ENCODE results near the gene NKAPD1.

The NKAPD1 gene

GRCh38 chr11:112123129-112123528 is 49.0 kb downstream of the NKAPD1 start:
- H3K4me1 ChIP-seq (ENCODE audit: control insufficient read depth, low read depth, low read length): no peaks in the 10 kb centered on the region

GRCh38 chr11:112127056-112127455 is 53.0 kb downstream of the NKAPD1 start:
- Histone ChIP-seq H3K9me3 (ENCODE audit: control insufficient read depth, low read depth, low read length) (no peaks in the 10 kb centered on the region), H3K27ac (ENCODE audit: low read length) (no peak overlapping the region), H3K36me3 (ENCODE audit: control insufficient read depth, low read depth, low read length) (no peaks in the 10 kb centered on the region), H3K9ac (ENCODE audit: low read length) (no peak overlapping the region), H3K4me1 (ENCODE audit: control insufficient read depth, low read depth, low read length) (no peaks in the 10 kb centered on the region), H3K4me3 (ENCODE audit: low read length) (no peak overlapping the region), H3K27me3 (ENCODE audit: control insufficient read depth, insufficient read depth, low read length) (no peaks in the 10 kb centered on the region)

More at GRCh38 chr11:112123129-112123528, 49.0 kb downstream of the NKAPD1 start:
- H3K9ac ChIP-seq (ENCODE audit: low read length): no peak overlapping the region
- no peaks in the 10 kb centered on the region for H3K27me3 ChIP-seq (ENCODE audit: control insufficient read depth, insufficient read depth, low read length)
- H3K4me3 ChIP-seq (ENCODE audit: low read length): no peak overlapping the region
- no peaks in the 10 kb centered on the region for H3K36me3 ChIP-seq (ENCODE audit: control insufficient read depth, low read depth, low read length)
- H3K27ac ChIP-seq (ENCODE audit: low read length): no peak overlapping the region
- no peaks in the 10 kb centered on the region for H3K9me3 ChIP-seq (ENCODE audit: control insufficient read depth, low read depth, low read length)

- Histone ChIP-seq H3K4me1 (ENCODE audit: control insufficient read depth, low read depth, low read length) (no peaks in the 10 kb centered on the region), H3K27me3 (ENCODE audit: control insufficient read depth, insufficient read depth, low read length) (no peaks in the 10 kb centered on the region), H3K36me3 (ENCODE audit: control insufficient read depth, low read depth, low read length) (no peaks in the 10 kb centered on the region)
Observed at GRCh38 chr11:112128483-112129121, 54.5 kb downstream of the NKAPD1 start.

GRCh38 chr11:112129656-112130055 is 55.6 kb downstream of the NKAPD1 start:
- Histone ChIP-seq H3K4me3 (ENCODE audit: low read length) (no peak overlapping the region), H3K27me3 (ENCODE audit: control insufficient read depth, insufficient read depth, low read length) (no peaks in the 10 kb centered on the region), H3K27ac (ENCODE audit: low read length) (no peak overlapping the region), H3K36me3 (ENCODE audit: control insufficient read depth, low read depth, low read length) (no peaks in the 10 kb centered on the region), H3K4me1 (ENCODE audit: control insufficient read depth, low read depth, low read length) (no peaks in the 10 kb centered on the region), H3K9ac (ENCODE audit: low read length) (no peak overlapping the region), H3K9me3 (ENCODE audit: control insufficient read depth, low read depth, low read length) (no peaks in the 10 kb centered on the region)

More at GRCh38 chr11:112128483-112129121, 54.5 kb downstream of the NKAPD1 start:
- Histone ChIP-seq H3K9ac (ENCODE audit: low read length) (no peak overlapping the region), H3K9me3 (ENCODE audit: control insufficient read depth, low read depth, low read length) (no peaks in the 10 kb centered on the region), H3K27ac (ENCODE audit: low read length) (no peak overlapping the region), H3K4me3 (ENCODE audit: low read length) (no peak overlapping the region)

- no peaks in the 10 kb centered on the region for H3K27me3 ChIP-seq (ENCODE audit: control insufficient read depth, insufficient read depth, low read length)
- H3K4me1 ChIP-seq (ENCODE audit: control insufficient read depth, low read depth, low read length): no peaks in the 10 kb centered on the region
- H3K4me3 ChIP-seq (ENCODE audit: low read length): no peak overlapping the region
- H3K9me3 ChIP-seq (ENCODE audit: control insufficient read depth, low read depth, low read length): no peaks in the 10 kb centered on the region
- no peak overlapping the region for H3K27ac ChIP-seq (ENCODE audit: low read length)
- H3K36me3 ChIP-seq (ENCODE audit: control insufficient read depth, low read depth, low read length): no peaks in the 10 kb centered on the region
- no peak overlapping the region for H3K9ac ChIP-seq (ENCODE audit: low read length)
Observed at GRCh38 chr11:112132737-112133136, 58.6 kb downstream of the NKAPD1 start.

GRCh38 chr11:112134473-112134872 is 60.4 kb downstream of the NKAPD1 start:
- H3K36me3 ChIP-seq (ENCODE audit: control insufficient read depth, low read depth, low read length): no peaks in the 10 kb centered on the region
- H3K4me1 ChIP-seq (ENCODE audit: control insufficient read depth, low read depth, low read length): no peaks in the 10 kb centered on the region
- no peak overlapping the region for H3K27ac ChIP-seq (ENCODE audit: low read length)

More at GRCh38 chr11:112134473-112134872, 60.4 kb downstream of the NKAPD1 start:
- Histone ChIP-seq H3K9ac (ENCODE audit: low read length) (no peak overlapping the region), H3K4me3 (ENCODE audit: low read length) (no peak overlapping the region), H3K9me3 (ENCODE audit: control insufficient read depth, low read depth, low read length) (no peaks in the 10 kb centered on the region), H3K27me3 (ENCODE audit: control insufficient read depth, insufficient read depth, low read length) (no peaks in the 10 kb centered on the region)
